ENCODE results near the gene MPST.

Gene MPST

GRCh38 chr22:37027556-37027955, 8.0 kb downstream of the MPST start:
- H3K9me2 ChIP-seq (replicated peaks; ENCODE audit: low read depth, low read length), result no peaks in the 10 kb centered on the region
- peaks cover 10% of the 10 kb centered on the region for H4K20me1 ChIP-seq (ENCODE audit: insufficient read depth, low read length, poor library complexity, severe bottlenecking)
- no peaks in the 10 kb centered on the region for H3K9me3 ChIP-seq (ENCODE audit: insufficient read depth, low read depth, low read length)
- peaks cover 24% of the 10 kb centered on the region; the same call in 1 of the 2 replicates for H3K79me2 ChIP-seq (ENCODE audit: insufficient read depth, low read length)
- H3K36me3 ChIP-seq (ENCODE audit: insufficient read depth, low read length), result peaks cover 24% of the 10 kb centered on the region; the same call in 1 of the 2 replicates
- no peaks in the 10 kb centered on the region for H3K27me3 ChIP-seq (ENCODE audit: insufficient read depth, low read length, poor library complexity, severe bottlenecking)
- H3F3A ChIP-seq (ENCODE audit: low read depth), result no peaks in the 10 kb centered on the region
- no peak overlapping the region for H2AFZ ChIP-seq (ENCODE audit: low read length)
- H3K4me1 ChIP-seq (ENCODE audit: insufficient read depth, low read length, poor library complexity, severe bottlenecking), result peaks cover 3% of the 10 kb centered on the region
- no peak for TF ChIP-seq EZH2phosphoT487 (IDR thresholded peaks at IDR 0.05; ENCODE audit: borderline replicate concordance)
- TF ChIP-seq CTCF (conservative IDR thresholded peaks at IDR 0.05; ENCODE audit: low read length), result no peak
- no peak overlapping the region for H3K4me3 ChIP-seq (ENCODE audit: low read length, poor library complexity, severe bottlenecking)
- H3K4me2 ChIP-seq (ENCODE audit: low read depth, low read length, poor library complexity, severe bottlenecking), result no peak overlapping the region
- no peak overlapping the region for H3K9ac ChIP-seq (ENCODE audit: low read depth, low read length, poor library complexity, severe bottlenecking)

GRCh38 chr22:37028692-37029674, 9.4 kb downstream of the MPST start:
- Histone ChIP-seq H3K9me2 (replicated peaks; ENCODE audit: low read depth, low read length) (no peaks in the 10 kb centered on the region), H3K4me2 (ENCODE audit: low read depth, low read length, poor library complexity, severe bottlenecking) (no peak overlapping the region), H4K20me1 (ENCODE audit: insufficient read depth, low read length, poor library complexity, severe bottlenecking) (peaks cover 5% of the 10 kb centered on the region), H3K27me3 (ENCODE audit: insufficient read depth, low read length, poor library complexity, severe bottlenecking) (no peaks in the 10 kb centered on the region), H3F3A (ENCODE audit: low read depth) (no peaks in the 10 kb centered on the region), H3K4me3 (ENCODE audit: low read length, poor library complexity, severe bottlenecking) (no peak overlapping the region), H2AFZ (ENCODE audit: low read length) (no peak overlapping the region), H3K36me3 (ENCODE audit: insufficient read depth, low read length) (peaks cover 24% of the 10 kb centered on the region; the same call in 1 of the 2 replicates), H3K4me1 (ENCODE audit: insufficient read depth, low read length, poor library complexity, severe bottlenecking) (no peaks in the 10 kb centered on the region), H3K79me2 (ENCODE audit: insufficient read depth, low read length) (peaks cover 10% of the 10 kb centered on the region; the same call in 1 of the 2 replicates), H3K9ac (ENCODE audit: low read depth, low read length, poor library complexity, severe bottlenecking) (no peak overlapping the region), H3K9me3 (ENCODE audit: insufficient read depth, low read depth, low read length) (no peaks in the 10 kb centered on the region)
- no peak for TF ChIP-seq EZH2phosphoT487 (IDR thresholded peaks at IDR 0.05; ENCODE audit: borderline replicate concordance)
- no peak for TF ChIP-seq CTCF (conservative IDR thresholded peaks at IDR 0.05; ENCODE audit: low read length)

DNA sequence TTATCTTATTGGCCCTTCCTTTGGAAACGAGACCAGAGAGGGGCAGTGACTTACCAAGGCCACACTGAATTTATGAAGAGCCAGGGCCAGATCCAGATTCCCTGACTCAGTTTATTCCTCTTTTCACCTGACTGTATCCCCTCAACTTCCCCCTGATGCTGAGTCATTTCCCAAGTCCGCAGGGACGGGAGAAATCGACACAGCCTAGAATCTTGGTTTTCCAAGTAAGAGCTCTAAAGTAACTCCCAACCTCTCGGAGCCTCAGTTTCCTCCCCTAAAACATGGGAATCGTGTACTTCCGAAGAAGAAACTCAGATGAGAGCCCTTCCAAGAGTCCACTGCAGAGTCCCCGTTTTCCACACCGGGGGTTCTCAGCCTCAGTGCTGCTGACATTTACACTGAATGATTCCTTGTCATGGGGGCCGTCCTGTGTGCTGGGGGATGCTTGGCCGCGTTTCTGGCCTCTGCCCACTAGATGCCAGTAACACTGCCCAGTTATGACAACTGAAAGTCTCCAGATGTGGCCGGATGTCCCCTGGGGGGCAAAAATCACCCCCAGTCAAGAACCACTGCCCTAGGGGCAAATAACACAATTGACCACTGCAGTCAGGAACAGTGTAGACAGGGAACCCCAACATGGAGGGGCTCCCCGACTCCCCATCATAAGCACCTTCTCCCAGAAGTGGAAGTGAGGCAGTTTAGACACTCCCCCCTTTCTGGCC, 11.2 kb downstream of the MPST start:
- no peaks in the 10 kb centered on the region for H3K9me3 ChIP-seq (ENCODE audit: insufficient read depth, low read depth, low read length)
- no peak overlapping the region for H2AFZ ChIP-seq (ENCODE audit: low read length)
- no peaks in the 10 kb centered on the region for H3K4me1 ChIP-seq (ENCODE audit: insufficient read depth, low read length, poor library complexity, severe bottlenecking)
- no peaks in the 10 kb centered on the region for H3K79me2 ChIP-seq (ENCODE audit: insufficient read depth, low read length)
- no peaks in the 10 kb centered on the region for H3K9me2 ChIP-seq (replicated peaks; ENCODE audit: low read depth, low read length)
- no peak overlapping the region for H3K9ac ChIP-seq (ENCODE audit: low read depth, low read length, poor library complexity, severe bottlenecking)
- no peak overlapping the region for H3K4me2 ChIP-seq (ENCODE audit: low read depth, low read length, poor library complexity, severe bottlenecking)
- no peaks in the 10 kb centered on the region for H3F3A ChIP-seq (ENCODE audit: low read depth)
- no peaks in the 10 kb centered on the region for H3K27me3 ChIP-seq (ENCODE audit: insufficient read depth, low read length, poor library complexity, severe bottlenecking)
- TF ChIP-seq EZH2phosphoT487 (IDR thresholded peaks at IDR 0.05; ENCODE audit: borderline replicate concordance) (no peak), CTCF (conservative IDR thresholded peaks at IDR 0.05; ENCODE audit: low read length) (peak; percentile 50)
- H4K20me1 ChIP-seq (ENCODE audit: insufficient read depth, low read length, poor library complexity, severe bottlenecking), result peaks cover 5% of the 10 kb centered on the region
- no peak overlapping the region for H3K4me3 ChIP-seq (ENCODE audit: low read length, poor library complexity, severe bottlenecking)
- peaks cover 24% of the 10 kb centered on the region; the same call in 1 of the 2 replicates for H3K36me3 ChIP-seq (ENCODE audit: insufficient read depth, low read length)

All from Loucy (cell line).